GM20000 (cell line): ENCODE results near the gene VIPR2.

ENCODE experiments used
- DNase-seq: peaks from one replicate; pipeline ENCODE4 v3.0.0; 2012; ENCODE audit warnings: low spot score
- TF ChIP-seq, protein P1 (sequence below): IDR thresholded peaks from 2 replicates; pipeline ENCODE4 v1.5.1; 2012; ENCODE audit warnings: mild to moderate bottlenecking, control low read depth; ENCODE audit errors: extremely low read depth, missing control alignments

Gene VIPR2

DNA sequence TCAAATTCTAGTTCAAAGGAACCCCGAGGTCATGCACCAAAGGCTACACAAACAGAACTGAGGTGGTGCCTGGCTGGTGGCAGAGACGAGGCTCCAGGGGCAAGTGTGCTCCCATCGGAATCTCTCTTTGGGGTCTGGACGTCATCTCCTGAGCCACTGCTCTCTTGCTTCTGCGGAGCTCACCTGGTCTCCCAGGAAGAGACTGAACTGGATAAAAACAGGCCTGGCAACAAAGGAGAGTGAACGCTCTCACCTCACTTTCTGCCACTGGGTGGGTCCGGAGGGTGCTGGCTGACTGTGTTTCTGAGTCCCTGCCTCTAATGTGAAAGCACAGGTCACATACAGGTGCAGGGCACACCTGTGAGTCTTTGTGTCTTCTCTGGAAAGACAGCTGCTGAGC, 22.4 kb downstream of the VIPR2 start:
- TF ChIP-seq, protein P1, sequence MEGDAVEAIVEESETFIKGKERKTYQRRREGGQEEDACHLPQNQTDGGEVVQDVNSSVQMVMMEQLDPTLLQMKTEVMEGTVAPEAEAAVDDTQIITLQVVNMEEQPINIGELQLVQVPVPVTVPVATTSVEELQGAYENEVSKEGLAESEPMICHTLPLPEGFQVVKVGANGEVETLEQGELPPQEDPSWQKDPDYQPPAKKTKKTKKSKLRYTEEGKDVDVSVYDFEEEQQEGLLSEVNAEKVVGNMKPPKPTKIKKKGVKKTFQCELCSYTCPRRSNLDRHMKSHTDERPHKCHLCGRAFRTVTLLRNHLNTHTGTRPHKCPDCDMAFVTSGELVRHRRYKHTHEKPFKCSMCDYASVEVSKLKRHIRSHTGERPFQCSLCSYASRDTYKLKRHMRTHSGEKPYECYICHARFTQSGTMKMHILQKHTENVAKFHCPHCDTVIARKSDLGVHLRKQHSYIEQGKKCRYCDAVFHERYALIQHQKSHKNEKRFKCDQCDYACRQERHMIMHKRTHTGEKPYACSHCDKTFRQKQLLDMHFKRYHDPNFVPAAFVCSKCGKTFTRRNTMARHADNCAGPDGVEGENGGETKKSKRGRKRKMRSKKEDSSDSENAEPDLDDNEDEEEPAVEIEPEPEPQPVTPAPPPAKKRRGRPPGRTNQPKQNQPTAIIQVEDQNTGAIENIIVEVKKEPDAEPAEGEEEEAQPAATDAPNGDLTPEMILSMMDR = no peak
- DNase-seq = no peak

DNA sequence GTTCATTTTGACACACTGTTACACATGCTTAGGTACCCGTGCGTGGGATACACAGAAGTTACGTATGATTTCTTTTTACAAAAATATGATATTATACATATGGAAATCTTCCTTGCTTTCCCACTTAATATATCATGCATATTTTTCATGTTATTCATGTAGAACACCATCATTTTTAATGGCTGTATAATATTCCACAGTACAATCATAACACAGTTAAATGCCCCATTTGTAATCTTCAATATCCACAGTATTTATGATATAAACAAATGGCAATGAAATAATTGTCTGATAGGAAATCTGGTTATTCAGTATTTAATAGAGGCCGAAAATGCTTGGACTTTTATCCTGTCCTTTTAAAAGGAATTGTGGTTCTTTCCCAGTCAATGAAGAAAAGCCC, 23.2 kb downstream of the VIPR2 start:
- TF ChIP-seq, protein P1 = no peak
- DNase-seq = no peak

DNA sequence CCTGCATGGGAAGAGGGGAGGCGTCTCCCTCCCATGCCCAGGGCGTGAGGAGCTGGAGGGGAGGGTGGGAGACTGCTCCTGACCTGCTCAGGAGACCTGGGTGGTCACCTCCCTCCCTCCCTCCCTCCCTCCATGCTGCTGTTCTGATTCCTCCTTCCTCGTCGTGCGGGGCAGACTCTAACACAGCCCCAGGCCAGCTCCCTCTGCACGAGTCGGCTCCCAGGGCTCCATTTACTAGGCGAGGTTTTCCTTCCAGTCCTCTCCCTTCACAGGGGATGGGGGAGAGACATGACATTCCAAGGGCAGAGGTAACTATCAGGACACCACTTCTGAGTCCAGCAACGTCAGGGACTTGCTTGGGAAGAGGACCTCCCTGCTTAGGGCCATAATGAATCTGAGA, 23.6 kb downstream of the VIPR2 start:
- no peak for DNase-seq
- TF ChIP-seq, protein P1 = no peak

DNA sequence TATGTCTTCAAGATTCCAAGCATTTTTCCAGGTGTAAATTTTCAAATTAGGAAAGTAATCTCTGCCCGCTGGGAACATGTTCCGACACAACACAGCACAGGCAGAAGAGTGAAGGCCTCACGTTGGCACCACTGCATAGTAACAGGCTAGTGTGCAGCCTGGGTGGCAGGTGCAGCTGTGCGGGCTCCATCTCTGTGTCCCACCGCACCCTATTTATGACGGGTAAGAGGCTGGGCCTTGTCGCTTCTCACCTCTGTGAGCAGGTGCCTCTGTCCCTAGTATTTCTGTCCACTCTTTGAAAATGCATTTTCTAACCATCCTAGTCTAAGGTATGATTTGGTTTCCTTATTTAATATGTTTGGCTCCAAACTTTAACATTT, 24.1 kb downstream of the VIPR2 start:
- TF ChIP-seq, protein P1 = no peak
- DNase-seq = no peak

GRCh38 chr7:159119851-159120539, 24.7 kb downstream of the VIPR2 start:
- no peak for DNase-seq
- TF ChIP-seq, protein P1 = no peak

- DNase-seq = no peak
- TF ChIP-seq, protein P1 = no peak
These were observed 25.5 kb downstream of the VIPR2 start for GRCh38 chr7:159119026-159119741.

DNA sequence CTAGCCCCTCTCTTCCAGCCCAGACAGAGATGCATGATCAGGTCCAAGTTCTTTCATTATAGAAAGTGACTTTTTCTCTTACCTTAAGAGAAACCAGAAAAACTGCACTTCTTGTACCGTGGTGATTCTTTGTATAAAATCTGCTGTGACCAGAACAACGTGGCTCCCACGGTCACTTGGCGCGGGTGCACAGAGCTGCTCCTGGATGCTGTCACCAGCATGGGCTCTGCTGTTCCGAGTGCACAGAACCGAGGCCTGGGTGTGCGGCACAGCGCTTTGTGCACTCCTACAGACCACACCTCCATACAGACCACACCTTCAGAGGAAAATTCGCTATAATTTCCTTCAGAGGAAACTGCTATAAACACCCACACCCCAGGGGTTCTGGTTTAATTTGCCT, 26.0 kb downstream of the VIPR2 start:
- TF ChIP-seq, protein P1 = no peak
- DNase-seq = no peak
